K562 (cell line): Measurements from ENCODE around the gene MYL6B. TPM values are rescaled to one million over a fixed set of nuclear protein-coding genes. Genes with fewer than 3 reads are reported as not detected.
A peak's percentile ranks its signal among the peaks of the same experiment; 100 is the strongest.

Experiments
- EP400 ChIP-seq: fragments of 450-650 bp; IDR thresholded peaks from 2 replicates; pipeline ENCODE4 v1.6.1; 2017; ENCODE audit warnings: antibody characterized with exemption, mild to moderate bottlenecking, moderate library complexity
- HMG20A ChIP-seq: fragments of 450-650 bp; formaldehyde crosslinking; conservative IDR thresholded peaks from 2 replicates; pipeline ENCODE4 v1.4.0; 2020; ENCODE audit warnings: mild to moderate bottlenecking, mixed read lengths
- HMGXB4 ChIP-seq: sonication (generic); formaldehyde crosslinking; IDR thresholded peaks from 2 replicates; pipeline ENCODE4 v1.8.1; 2023; ENCODE audit warnings: mild to moderate bottlenecking, missing genetic modification reagents
- KDM5B ChIP-seq: fragments of 200-600 bp; sonication (generic); IDR thresholded peaks from 2 replicates; pipeline ENCODE4 v1.6.1; 2012; ENCODE audit warnings: low read depth, mild to moderate bottlenecking, moderate library complexity, low read length, control low read depth, inconsistent platforms; ENCODE audit not compliant: insufficient replicate concordance
- KHSRP ChIP-seq: fragments of 450-650 bp; IDR thresholded peaks from 2 replicates; pipeline ENCODE4 v1.6.1; 2017
- KLF16 ChIP-seq: IDR thresholded peaks from 2 replicates; pipeline ENCODE4 v1.6.1; 2016; ENCODE audit warnings: antibody characterized with exemption
- RBM39 ChIP-seq: fragments of 200-400 bp; formaldehyde crosslinking; optimal IDR thresholded peaks from 2 replicates; pipeline ENCODE3; 2018; ENCODE audit warnings: low read depth, low read length
- STAT5A ChIP-seq: IDR thresholded peaks from 2 replicates; pipeline ENCODE4 v1.6.1; 2012; ENCODE audit warnings: low read length, inconsistent platforms, borderline replicate concordance
- TCF7L2 ChIP-seq: fragments of 150-350 bp; IDR thresholded peaks from 2 replicates; pipeline ENCODE4 v1.6.1; 2016; ENCODE audit warnings: low read depth, mild to moderate bottlenecking, low read length, moderate library complexity
- THAP7 ChIP-seq: fragments of 250-450 bp; sonication (Bioruptor Pico); IDR thresholded peaks from 2 replicates; pipeline ENCODE4 v1.5.0; 2021
- THRB ChIP-seq: fragments of 450-650 bp; formaldehyde crosslinking; conservative IDR thresholded peaks from 2 replicates; pipeline ENCODE4 v1.4.0; 2022; ENCODE audit warnings: mild to moderate bottlenecking, missing genetic modification characterization
- YY1 ChIP-seq, 3 experiments: IDR thresholded peaks; 2 replicates each; pipeline ENCODE4 v1.6.1; 2011; ENCODE audit warnings: low read length in 2 of 3, mild to moderate bottlenecking in 2 of 3, moderate library complexity in 2 of 3, borderline replicate concordance in 1 of 3, control low read depth in 1 of 3, low read depth in 1 of 3; ENCODE audit not compliant: insufficient read depth in 3 of 3, insufficient replicate concordance in 2 of 3, control insufficient read depth in 1 of 3, insufficient read length in 1 of 3; ENCODE audit errors: extremely low read depth in 1 of 3
- ZNF407 ChIP-seq: fragments of 450-650 bp; IDR thresholded peaks from 2 replicates; pipeline ENCODE4 v1.6.1; 2016; ENCODE audit warnings: low read depth
- ZNF766 ChIP-seq: fragments of 200-800 bp; sonication (Bioruptor generic); conservative IDR thresholded peaks from 2 replicates; pipeline ENCODE4 v1.6.1; 2016; ENCODE audit warnings: missing genetic modification characterization, missing compliant biosample characterization
- polyA plus RNA-seq, 8 experiments: library from polyadenylated mRNA; depleted of rRNA in 4 of 8; stranded (reverse) in 5 of 8; unstranded in 3 of 8; fragments of >200 nt; fragmentation: Nextera tagmentation in 2 of 8; fragmentation: Illumina TruSeq in 1 of 8; extraction: Ambion mirVana in 2 of 8; extraction: Trizol in 1 of 8; gene quantifications; 2 replicates each; pipeline versions ENCODE4 v1.2.1 to v1.2.3, GENCODE V29; 2011 to 2014; ENCODE audit warnings: inconsistent platforms in 1 of 8, missing spikeins in 1 of 8
- total RNA-seq, 7 experiments: library from RNA; depleted of rRNA in 6 of 7; stranded (reverse); fragments of >200 nt in 6 of 7; fragmentation: Illumina TruSeq in 2 of 7; extraction: Trizol in 2 of 7; gene quantifications; 2 replicates each; pipeline versions ENCODE4 v1.2.1 to v1.2.3, GENCODE V29; 2011 to 2021; ENCODE audit warnings: low replicate concordance in 1 of 7

The MYL6B gene
- total and polyA plus RNA-seq, 9 of the 15 experiments (the other 6 are each of a cell fraction or from before 2014, with no cell fraction given): 42.8 to 77.3 (median 68.6) TPM

GRCh38 chr12:56119361-56119796 lies 33.0 kb upstream of the MYL6B start (continued):
- TF ChIP-seq ZNF407 (no peak), THRB (no peak), KHSRP (no peak), HMG20A (CRISPR knock-in tag) (no peak), ZNF766 (CRISPR knock-in tag) (no peak), EP400 (peak; percentile 89), KLF16 (0 out of 2 replicates have a peak, but pooled peaks have one; percentile 21), KDM5B (no peak), TCF7L2 (no peak), RBM39 (no peak), STAT5A (no peak), HMGXB4 (CRISPR knock-in tag) (no peak), YY1 (IDR thresholded peaks at IDR 0.05; ENCODE audit: borderline replicate concordance in 1 of 3, control insufficient read depth in 1 of 3, extremely low read depth in 1 of 3, insufficient read depth in 3 of 3, insufficient read length in 1 of 3, insufficient replicate concordance in 2 of 3, low read depth in 1 of 3, low read length in 2 of 3) (no peak), THAP7 (CRISPR knock-in tag) (no peak)
